Astrocyte of the spinal cord (primary cell): ENCODE measurements around the gene RPL28.

Experiments used
- DNase-seq: peaks from one replicate; pipeline ENCODE4 v3.0.0; 2011; ENCODE audit warnings: low read depth, low spot score
- H3K4me3 ChIP-seq: 2 replicates; pipeline ENCODE4 v1.5.1; 2011; ENCODE audit warnings: low read depth, mild to moderate bottlenecking, low read length, moderate library complexity
- in situ Hi-C: cut with HindIII; loops from 2 replicates; pipeline ENCODE4 v1.10.0; 2017; ENCODE audit warnings: low sequenced_read_pairs
- TF ChIP-seq, protein P1 (sequence below): IDR thresholded peaks from 2 replicates; pipeline ENCODE4 v1.5.1; 2012; ENCODE audit warnings: low read depth, mild to moderate bottlenecking, low read length, inconsistent platforms

RPL28 gene

DNA sequence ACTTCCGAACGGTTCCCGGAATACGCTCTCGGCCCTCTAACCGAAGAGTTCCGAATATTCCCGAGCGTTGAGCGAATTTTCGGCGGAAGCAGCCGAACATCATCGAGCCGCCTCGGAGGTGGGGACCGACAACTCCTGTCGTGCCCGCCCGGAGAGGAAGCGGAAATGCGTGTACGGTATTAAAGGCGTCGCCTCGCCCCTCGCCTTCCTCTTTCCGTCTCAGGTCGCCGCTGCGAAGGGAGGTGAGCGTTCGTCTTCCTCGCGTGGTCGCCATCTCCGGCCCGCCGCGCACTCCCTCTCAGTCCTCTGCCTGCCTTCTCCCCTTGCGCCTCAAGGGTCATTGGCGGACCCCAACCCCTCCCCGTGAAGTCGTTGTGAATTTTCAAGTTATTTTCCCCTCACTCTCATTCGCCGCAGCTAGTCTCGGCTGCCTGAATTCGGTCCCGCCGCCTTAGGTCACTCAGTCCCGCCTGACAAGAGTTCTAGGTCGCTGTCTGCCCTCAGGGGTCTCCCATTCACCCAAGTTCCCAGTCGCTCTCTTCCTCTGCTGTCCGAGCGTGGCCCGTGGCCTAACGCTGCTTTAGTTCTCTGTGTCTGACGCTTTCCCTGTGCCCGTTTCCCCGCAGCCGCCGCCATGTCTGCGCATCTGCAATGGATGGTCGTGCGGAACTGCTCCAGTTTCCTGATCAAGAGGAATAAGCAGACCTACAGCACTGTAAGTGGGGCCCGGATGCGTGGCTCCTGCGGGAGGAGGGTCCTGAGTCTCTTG, at the start of gene RPL28:
Gene RPL28 (plus strand): TSS at position 209 of the 769 bp plus-strand sequence. CDS start 426 bp downstream, at position 635.
- H3K4me3 ChIP-seq = peak within 1 kb of the TSS; percentile 99
- in situ Hi-C loops = no loop called here
- peak; percentile 98 for DNase-seq
- TF ChIP-seq, protein P1, sequence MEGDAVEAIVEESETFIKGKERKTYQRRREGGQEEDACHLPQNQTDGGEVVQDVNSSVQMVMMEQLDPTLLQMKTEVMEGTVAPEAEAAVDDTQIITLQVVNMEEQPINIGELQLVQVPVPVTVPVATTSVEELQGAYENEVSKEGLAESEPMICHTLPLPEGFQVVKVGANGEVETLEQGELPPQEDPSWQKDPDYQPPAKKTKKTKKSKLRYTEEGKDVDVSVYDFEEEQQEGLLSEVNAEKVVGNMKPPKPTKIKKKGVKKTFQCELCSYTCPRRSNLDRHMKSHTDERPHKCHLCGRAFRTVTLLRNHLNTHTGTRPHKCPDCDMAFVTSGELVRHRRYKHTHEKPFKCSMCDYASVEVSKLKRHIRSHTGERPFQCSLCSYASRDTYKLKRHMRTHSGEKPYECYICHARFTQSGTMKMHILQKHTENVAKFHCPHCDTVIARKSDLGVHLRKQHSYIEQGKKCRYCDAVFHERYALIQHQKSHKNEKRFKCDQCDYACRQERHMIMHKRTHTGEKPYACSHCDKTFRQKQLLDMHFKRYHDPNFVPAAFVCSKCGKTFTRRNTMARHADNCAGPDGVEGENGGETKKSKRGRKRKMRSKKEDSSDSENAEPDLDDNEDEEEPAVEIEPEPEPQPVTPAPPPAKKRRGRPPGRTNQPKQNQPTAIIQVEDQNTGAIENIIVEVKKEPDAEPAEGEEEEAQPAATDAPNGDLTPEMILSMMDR = no peak

DNA sequence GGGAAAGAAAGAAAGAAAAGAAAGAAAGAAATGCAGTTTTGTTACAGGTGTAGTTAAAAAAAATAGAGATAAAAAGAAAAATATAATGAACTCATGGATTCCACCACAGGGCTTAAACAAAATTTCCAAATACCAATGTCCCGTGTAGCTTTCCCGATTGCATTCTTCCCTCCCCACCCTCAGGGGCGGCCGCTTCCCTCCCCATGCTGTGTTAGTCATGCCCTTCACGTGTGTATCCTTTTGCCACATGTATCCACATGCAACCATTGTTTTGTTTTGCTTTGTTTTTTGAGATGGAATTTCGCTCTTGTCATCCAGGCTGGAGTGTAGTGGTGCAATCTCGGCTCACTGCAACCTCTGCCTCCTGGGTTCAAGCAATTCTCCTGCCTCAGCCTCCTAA, 49.6 kb upstream of the RPL28 start:
- in situ Hi-C loops = no loop called here
- no peak overlapping the region for H3K4me3 ChIP-seq
- TF ChIP-seq, protein P1 = no peak
- DNase-seq = no peak

DNA sequence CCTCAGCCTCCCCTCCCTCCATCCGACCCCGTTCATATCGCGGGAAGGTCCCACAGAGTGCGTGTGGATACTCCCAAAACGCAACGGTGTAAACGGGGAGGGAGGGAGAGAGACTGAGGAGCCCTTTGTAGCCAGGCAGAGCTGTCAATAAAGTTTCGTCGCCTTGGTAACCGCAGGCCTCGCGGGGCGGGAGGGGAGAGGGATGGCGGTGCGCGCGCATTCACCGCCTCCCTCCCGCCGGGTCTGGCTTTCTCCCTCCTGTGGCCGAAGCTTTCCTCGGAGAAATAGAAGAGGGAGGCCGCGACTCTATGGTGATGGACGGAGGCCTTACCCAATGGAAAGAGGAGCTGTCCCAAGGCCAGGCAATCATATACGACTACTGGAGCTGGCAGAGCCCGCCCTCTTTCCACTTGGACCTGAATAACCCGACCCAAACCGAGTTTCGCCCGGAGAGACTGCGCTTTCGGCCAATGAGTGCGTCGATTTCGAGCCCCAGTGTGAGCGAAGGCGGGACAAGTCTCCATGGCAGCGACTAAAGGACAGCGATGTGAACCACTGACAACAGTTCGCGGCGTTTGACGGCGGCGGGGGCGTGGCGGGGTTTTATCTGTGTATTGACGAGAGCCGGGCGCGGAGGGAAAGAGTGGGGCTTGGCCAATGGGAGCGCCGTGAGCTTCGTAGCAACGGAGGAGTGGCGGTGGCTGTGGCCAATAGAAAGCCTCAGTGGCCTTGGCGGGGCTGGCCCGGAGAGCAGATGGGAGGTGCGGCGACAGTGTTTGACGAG, 46.4 kb upstream of the RPL28 start, which contains the start of gene KMT5C:
Gene KMT5C (plus strand): TSS at position 772 of the 784 bp plus-strand sequence. CDS start 2,061 bp downstream, outside the sequence.
- peak; percentile 100 for DNase-seq
- TF ChIP-seq, protein P1 = peak; percentile 34
- H3K4me3 ChIP-seq = peak within 1 kb of the TSS; percentile 73
- in situ Hi-C loops = no loop called here

DNA sequence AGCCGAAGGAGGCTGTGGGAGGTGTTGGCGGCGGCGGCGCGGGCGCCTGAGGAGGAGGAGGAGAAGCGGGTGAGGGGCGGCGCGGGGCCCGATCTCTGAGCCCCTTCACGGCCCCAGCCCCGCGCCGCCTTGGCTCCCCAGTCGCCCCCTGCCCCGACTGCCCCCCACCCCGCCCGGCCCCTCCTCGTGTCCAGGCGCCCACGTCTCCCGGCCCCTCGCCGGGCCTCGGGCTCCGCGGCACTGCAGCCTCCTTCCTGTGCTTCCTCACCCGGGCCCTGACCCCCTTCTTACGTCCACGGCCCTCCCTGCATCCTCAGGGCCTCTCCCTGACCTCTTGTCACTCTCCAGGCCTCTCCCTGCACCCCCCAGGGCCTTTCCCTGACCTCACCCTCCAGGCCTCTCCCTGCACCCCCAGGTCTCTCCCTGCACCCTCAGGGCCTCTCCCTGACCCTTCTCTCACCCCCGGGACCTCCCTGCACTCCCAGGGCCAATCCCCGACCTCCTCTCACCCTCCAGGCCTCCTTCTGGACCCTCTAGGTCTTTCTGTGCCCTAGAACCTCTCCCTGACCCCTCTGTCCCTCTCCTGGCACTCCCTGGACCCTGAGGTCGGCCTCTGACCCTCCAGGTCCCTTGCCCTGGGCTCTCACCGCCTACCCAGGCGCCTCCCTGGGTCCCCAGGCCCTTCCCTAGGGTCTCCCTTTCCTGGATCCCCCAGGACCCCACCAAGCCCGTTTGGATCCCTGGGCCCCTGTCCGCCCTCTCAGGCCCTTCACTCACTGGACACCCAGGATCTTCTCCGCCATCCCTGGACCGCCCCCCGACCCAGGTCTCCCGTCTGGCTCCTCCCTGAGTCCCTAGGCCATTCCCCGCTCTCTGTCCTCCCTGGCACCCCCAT, 45.6 kb upstream of the RPL28 start:
- TF ChIP-seq, protein P1 = no peak
- in situ Hi-C loops = no loop called here
- DNase-seq = no peak
- peak overlapping the region; percentile 73 for H3K4me3 ChIP-seq

DNA sequence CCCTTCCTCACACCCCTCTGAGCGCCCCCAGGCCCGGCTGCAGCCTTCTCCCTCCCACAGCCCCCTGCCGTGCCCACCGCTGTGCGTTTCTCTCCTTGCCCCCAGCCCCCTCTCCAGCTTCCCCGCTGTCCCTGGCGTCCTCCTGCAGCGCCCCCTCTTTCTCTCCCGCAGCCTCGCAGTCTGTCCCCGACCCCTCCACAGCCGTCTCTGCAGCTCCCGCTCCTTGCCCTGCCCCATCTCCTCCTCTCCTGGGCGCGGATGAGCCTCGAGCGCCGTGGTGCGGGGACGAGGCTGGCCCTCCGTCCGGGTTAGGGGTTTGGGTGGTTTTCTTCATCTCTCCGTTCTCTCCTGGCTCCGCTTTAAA, 45.0 kb upstream of the RPL28 start:
- peak overlapping the region; percentile 73 for H3K4me3 ChIP-seq
- TF ChIP-seq, protein P1 = peak; percentile 36
- no peak for DNase-seq
- in situ Hi-C loops = no loop called here

DNA sequence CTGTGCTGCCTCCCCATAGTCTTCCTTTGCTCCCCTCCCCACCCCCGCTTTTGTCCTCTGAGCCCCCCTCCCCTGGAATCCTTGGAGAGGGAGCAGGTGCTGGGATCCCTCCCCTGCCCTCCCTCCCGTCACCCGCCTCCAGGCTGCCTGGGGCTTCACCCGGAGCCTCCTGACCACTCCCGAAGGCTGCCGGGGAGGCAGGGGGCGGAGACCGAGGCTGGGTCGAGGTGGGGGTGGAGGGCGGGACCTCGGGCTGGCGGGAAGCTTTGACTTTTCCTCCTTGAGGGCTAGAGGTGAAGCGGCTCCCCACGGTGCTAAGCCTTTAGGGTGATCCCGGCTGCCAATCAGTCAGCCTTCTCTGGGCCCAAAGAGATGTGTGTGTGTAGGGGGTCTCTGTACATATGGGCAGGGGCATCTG, 44.6 kb upstream of the RPL28 start:
- H3K4me3 ChIP-seq = peak overlapping the region; percentile 73
- peak; percentile 41 for DNase-seq

More for the DNA sequence above, 44.6 kb upstream of the RPL28 start:
- TF ChIP-seq, protein P1 = no peak
- in situ Hi-C loops = no loop called here
